Renal cortical epithelial cell (primary cell): ENCODE results near the gene CWC27. TPM values are rescaled to one million over a fixed set of nuclear protein-coding genes. Genes with fewer than 3 reads are reported as not detected.
"Not testable (repeated sequence)": the region's sequence is repeated elsewhere in the genome, so short reads cannot be mapped to it uniquely, and the experiment has no call there.

ENCODE experiments used
- DNase-seq: peaks from one replicate; pipeline ENCODE4 v3.0.0-alpha.2; 2011; ENCODE audit warnings: low read depth
- total RNA-seq: library from RNA; depleted of rRNA; stranded (reverse); fragments of >200 nt; gene quantifications from 2 replicates; pipeline ENCODE4 v1.2.3, GENCODE V29; 2014

CWC27 gene
- total RNA-seq, 1 donor from 2014 or later, result 23.5 TPM

DNA sequence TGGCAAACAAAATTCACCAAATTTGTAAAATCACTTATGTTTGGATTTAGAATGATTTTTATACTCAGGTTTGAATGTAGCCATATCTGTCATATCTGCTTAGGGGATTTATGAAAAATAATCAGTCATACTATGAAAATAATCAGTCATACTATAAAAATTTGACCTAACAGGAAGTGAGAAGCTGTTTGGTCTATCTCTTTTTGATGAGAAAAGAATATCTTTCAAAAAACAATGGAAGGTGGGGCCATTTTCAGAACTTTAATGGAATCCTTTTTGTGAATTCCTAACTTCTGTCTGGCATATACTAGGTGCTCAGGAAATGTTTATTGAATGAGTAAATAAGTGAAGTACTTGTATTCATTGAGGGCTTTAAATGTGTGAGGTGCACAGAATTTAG is 70.1 kb downstream of the CWC27 start:
- no peak for DNase-seq

GRCh38 chr5:64839936-64840335 is 71.2 kb downstream of the CWC27 start:
- no peak for DNase-seq

GRCh38 chr5:64840958-64841357 is 72.2 kb downstream of the CWC27 start:
- DNase-seq, result no peak

GRCh38 chr5:64853777-64854176 is 85.0 kb downstream of the CWC27 start:
- DNase-seq, result no peak

- no peak for DNase-seq
These were observed 86.1 kb downstream of the CWC27 start for GRCh38 chr5:64854855-64855254.

DNA sequence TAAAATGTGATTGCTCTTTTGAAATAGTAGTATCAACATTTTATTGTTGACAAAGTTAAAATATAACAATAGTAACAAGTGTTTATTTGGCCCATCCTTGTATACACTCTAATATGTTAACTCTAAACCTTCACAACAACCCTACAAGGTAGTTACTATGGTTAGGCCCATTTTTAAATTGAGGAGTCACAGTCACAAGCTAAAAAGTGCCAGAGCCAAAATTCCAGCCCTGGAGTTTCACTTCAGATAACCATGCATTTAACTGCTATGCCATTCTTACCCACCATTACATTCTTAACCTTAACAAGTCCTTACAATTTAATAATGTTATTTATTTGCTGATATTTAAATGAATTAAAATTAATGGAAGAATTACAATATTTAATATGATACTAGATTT is 91.2 kb downstream of the CWC27 start:
- DNase-seq, result no peak

DNA sequence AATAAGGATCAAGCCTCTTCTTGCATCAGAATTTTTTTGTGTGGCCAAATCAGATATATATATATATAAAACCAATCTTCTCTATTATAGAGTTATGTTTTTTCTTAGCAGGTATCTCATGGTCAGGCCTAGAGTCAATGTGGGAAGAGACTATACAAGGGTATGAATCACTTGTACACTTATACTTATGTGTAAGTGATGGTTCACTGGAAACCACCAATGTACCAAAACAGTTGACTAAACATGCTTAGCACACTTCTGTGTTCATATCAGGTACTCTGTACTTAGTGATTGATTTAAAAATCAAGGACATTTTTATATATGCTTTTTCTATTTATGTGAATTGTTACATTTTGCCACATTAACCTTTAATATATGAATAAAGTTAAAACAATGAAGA is 92.6 kb downstream of the CWC27 start:
- peak; percentile 20 for DNase-seq

GRCh38 chr5:64864171-64864570 is 95.4 kb downstream of the CWC27 start:
- DNase-seq, result no peak

DNA sequence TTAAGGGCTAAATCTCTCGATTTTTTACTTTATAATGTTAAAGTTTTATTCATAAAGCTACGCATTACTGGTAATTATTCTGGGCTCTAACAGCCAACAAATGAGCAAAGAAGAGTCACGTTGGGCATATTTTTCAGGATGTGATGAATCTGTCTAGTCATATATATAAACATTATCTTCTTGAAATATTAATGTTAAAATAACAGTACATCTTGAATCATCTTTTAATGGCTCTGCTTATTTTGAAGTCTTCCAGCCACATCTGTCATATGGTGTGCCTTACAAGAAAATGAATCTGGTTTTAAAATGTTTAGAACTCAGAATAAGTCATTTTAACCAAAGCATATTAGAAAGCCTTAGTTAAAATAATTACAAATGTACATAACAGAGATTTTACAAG is 96.9 kb downstream of the CWC27 start:
- DNase-seq, result no peak

DNA sequence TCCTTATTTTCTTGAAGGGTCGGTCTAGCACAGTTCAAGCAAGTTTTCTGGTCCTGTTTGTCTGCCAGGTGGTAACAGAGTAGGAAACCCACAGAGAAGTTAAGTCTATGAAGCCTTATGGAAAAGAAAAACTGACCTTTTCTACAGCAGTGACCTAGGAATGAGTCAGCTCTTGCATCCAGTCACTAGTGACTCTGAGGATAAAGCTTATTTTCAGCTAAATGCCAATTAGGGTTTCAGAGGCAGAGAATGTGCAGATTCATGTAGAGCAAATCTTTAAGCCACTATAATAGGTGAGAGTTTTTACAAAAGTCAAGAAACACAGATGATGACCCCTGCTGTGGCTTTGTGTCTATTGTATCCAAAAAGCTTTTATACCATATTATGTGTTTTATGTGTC is 100.7 kb downstream of the CWC27 start:
- peak; percentile 84 for DNase-seq

- peak; percentile 59 for DNase-seq
These were observed 103.3 kb downstream of the CWC27 start for GRCh38 chr5:64872044-64872443.

- no peak for DNase-seq
These were observed 104.7 kb downstream of the CWC27 start for GRCh38 chr5:64873441-64873840.

DNA sequence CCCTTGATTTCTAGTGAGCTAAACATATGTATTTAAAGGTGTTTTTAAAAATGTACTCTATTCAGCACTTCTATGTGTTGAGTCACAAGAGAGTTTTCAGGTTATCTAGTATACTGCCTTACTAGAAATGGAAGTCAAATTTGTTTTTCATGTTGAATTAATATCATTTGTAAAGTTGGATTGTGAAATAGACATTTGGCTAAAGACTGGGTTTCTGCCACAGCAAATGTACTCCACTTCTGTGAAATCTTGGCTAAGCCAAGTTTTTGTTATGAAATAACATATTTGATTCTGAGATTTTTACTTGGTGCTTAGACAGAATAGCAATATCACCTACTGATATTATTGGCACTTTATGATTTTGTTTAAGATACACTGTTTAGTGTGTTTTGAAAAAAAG is 106.0 kb downstream of the CWC27 start:
- DNase-seq, result no peak

- no peak for DNase-seq
These were observed 107.5 kb downstream of the CWC27 start for GRCh38 chr5:64876203-64876602.

- no peak for DNase-seq
These were observed 112.1 kb downstream of the CWC27 start for GRCh38 chr5:64880821-64881220.

DNA sequence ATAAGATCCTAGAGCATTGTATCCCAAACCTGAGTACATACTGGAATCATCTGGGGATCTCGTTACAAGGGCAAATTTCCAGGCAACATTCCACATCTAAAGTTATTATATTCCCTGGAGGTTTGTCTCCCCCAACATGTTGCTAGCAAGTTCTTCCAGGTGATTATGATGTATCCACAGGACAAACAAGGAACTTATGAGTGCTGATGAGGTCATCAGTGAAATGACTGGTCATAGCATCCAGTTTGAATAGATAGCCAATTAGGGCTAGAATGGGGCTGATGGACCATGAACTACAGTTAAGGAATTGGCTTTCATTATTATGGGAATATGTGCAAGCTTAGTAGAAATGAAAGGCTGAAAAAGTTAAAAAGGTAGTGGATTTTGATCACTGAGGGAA is 115.2 kb downstream of the CWC27 start:
- DNase-seq, result peak; percentile 37

- DNase-seq, result peak; percentile 96
These were observed 115.8 kb downstream of the CWC27 start for GRCh38 chr5:64884541-64884940.

DNA sequence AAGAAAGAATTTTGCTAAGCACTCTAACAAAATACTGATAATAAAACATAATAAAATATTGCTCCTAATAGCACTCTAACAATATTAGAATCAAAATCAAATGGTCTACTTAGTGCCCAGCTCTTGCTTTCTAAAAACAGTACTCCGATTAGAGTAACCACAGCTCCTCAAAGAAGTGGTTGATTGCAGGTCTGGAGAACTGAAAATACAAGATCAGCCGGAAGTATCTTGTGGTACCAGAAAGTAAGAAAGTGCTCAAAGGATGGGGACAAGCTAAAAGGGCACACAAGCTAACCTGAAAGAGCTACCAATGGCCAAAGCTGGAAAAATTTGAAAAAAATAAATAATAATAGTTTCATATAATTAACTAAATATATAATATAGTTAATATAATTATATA is 119.2 kb downstream of the CWC27 start:
- DNase-seq, result no peak

DNA sequence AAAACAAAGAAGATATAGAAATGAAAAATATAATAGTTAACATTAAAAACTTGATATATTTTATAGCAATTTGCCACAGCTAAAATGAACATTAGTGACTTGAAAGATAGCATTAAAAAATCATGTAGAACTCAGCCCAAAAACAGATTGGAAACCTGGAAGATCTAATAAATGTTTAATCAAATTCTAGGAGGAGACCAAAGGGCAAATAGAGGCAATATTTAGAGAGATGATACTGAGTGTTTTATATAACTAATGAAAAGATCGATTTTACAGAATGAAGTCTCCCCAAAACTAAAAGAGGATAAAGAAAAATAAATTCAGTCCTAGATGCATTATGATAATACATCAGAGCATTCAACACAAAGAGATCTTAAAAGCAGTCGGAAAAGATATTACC is 127.0 kb downstream of the CWC27 start:
- no peak for DNase-seq

- DNase-seq, result no peak
These were observed 131.1 kb downstream of the CWC27 start for GRCh38 chr5:64899838-64900237.

DNA sequence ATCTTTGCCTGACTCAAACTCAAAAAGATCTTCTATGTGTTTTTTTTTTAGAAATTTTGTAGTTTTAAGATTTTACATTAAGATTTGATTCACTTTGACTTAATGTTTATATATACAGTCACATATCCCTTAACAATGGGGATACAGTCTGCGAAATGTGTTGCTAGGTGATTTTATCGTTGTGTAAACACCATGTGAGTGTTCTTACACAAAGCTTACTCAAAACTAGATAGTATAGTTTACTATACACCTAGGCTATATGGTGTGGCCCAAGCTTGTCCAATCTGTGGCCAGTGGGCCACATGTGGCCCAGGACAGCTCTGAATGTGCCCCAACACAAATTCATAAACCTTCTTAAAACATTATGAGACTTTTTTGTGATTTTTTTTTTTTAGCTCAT is 131.9 kb downstream of the CWC27 start:
- no peak for DNase-seq

DNA sequence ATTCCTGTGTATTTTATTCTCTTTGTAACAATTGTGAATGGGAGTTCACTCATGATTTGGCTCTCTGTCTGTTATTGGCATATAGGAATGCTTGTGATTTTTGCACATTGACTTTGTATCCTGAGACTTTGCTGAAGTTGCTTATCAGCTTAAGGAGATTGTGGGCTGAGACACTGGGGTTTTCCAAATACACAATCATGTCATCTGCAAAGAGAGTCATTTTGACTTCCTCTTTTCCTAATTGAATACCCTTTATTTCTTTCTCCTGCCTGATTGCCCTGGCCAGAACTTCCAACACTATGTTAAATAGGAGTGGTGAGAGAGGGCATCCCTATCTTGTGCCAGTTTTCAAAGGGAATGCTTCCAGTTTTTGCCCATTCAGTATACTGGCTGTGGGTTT is 138.7 kb downstream of the CWC27 start:
- DNase-seq, result not testable (repeated sequence)

DNA sequence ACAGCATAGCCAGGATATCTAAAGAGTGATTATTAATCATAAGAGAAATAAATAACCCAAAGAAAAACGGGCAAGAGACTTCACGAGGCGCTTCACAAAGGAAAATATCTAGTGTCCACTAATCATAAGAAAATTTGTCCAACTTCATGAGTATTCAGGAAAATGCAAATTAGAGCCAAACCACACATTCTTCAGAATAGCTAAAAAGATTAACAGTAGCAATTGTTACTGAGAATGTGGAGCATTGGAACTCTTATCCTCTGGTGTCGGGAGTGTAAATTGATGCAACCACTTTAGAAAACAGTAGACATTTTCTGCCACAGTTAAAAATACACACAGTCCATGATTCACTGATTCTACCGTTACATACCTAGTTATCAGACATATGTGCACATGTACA is 145.7 kb downstream of the CWC27 start:
- no peak for DNase-seq

DNA sequence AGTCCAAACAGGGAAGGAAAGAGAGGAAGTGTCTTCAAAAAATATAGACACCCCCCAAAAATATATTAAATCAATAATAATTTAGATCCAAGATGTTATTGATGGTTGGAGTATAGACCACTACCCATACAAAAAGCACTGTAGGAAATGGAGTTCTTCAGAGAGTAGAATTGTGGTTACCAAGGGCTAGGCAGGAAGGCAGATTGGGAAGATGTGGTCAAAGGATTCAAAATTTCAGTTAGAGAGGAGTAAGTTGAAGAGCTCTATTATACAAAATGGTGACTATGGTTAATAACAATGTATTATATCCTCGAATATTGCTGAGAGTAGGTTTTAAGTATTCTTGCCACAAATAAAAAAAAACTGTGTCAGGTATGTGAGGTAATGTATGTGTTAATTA is 149.4 kb downstream of the CWC27 start:
- no peak for DNase-seq

DNA sequence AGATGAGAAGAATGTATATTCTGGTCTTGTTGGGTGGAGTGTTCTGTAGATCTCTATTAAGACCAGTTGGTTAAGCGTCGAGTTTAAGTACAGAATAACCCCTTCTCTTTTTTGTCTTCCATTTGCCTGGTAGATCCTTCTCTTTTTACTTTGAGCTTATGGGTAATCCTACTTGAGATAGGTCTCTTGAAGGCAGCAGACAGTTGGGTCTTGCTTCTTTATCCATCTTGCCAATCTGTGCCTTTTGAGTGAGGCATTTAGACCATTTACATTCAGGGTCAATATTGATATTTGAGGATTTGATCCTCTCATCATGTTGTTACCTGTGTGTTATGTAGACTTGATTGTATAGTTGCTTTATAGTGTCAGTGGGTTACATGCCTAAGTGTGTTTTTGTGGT is 152.7 kb downstream of the CWC27 start:
- DNase-seq, result no peak
